CD4-positive, alpha-beta memory T cell (primary cell): Measurements from ENCODE around the gene FHIT. TPM values are rescaled to one million over a fixed set of nuclear protein-coding genes. Genes with fewer than 3 reads are reported as not detected.
A peak's percentile ranks its signal among the peaks of the same experiment; 100 is the strongest.

Source experiments
- CTCF ChIA-PET: fragments of 350-600 bp; sonication (Branson Sonifier 250); formaldehyde crosslinking; loops from one replicate; lab custom pipeline; 2021; ENCODE audit warnings: inconsistent platforms; ENCODE audit not compliant: partially characterized antibody; lab: Charles Lee
- POLR2A ChIA-PET: fragments of 350-600 bp; sonication (Branson Sonifier 250); formaldehyde crosslinking; loops from one replicate; lab custom pipeline; 2021; ENCODE audit not compliant: partially characterized antibody; lab: Charles Lee
- DNase-seq, 5 donors: peaks; one replicate each; pipeline versions ENCODE4 v3.0.0 to v3.0.0-alpha.2; 2020 to 2022; ENCODE audit warnings: mixed read lengths in 1 of 5
- H3K27ac ChIP-seq: one replicate; pipeline ENCODE4 v1.7.0; 2013; ENCODE audit warnings: low read depth, low read length
- H3K27me3 ChIP-seq: 2 replicates; pipeline ENCODE4 v1.7.0; 2013; ENCODE audit warnings: mild to moderate bottlenecking, low read length, moderate library complexity; ENCODE audit not compliant: insufficient read depth
- H3K36me3 ChIP-seq: 2 replicates; pipeline ENCODE4 v1.7.0; 2013; ENCODE audit warnings: mild to moderate bottlenecking, low read length, moderate library complexity; ENCODE audit not compliant: insufficient read depth
- H3K4me1 ChIP-seq: 2 replicates; pipeline ENCODE4 v1.7.0; 2013; ENCODE audit warnings: mild to moderate bottlenecking, low read length, moderate library complexity; ENCODE audit not compliant: insufficient read depth
- H3K4me3 ChIP-seq, 2 donors: one replicate each; pipeline ENCODE4 v1.7.0; 2013; ENCODE audit warnings: low read length in 2 of 2, mild to moderate bottlenecking in 1 of 2
- H3K9me3 ChIP-seq, 2 donors: one replicate each; pipeline ENCODE4 v1.7.0; 2013; ENCODE audit warnings: low read length in 2 of 2, control low read depth in 1 of 2; ENCODE audit not compliant: control insufficient read depth in 1 of 2
- H3K27ac Mint-ChIP-seq, 7 donors: one replicate each; pipeline ENCODE4 v1.8.0; 2020 to 2021; ENCODE audit warnings: mixed read lengths in 7 of 7, mild to moderate bottlenecking in 6 of 7, inconsistent platforms in 3 of 7, moderate library complexity in 3 of 7
- H3K27me3 Mint-ChIP-seq, 2 donors: one replicate each; pipeline ENCODE4 v1.8.0; 2020 to 2021; ENCODE audit warnings: mixed read lengths in 2 of 2
- H3K36me3 Mint-ChIP-seq, 2 donors: one replicate each; pipeline ENCODE4 v1.8.0; 2020 to 2021; ENCODE audit warnings: mixed read lengths in 2 of 2, inconsistent platforms in 1 of 2, mild to moderate bottlenecking in 1 of 2
- H3K4me1 Mint-ChIP-seq, 4 donors: one replicate each; pipeline ENCODE4 v1.8.0; 2020 to 2021; ENCODE audit warnings: mixed read lengths in 4 of 4, mild to moderate bottlenecking in 1 of 4
- H3K4me3 Mint-ChIP-seq, 8 donors: one replicate each; pipeline ENCODE4 v1.8.0; 2020 to 2021; ENCODE audit warnings: mixed read lengths in 8 of 8, mild to moderate bottlenecking in 7 of 8, moderate library complexity in 6 of 8, inconsistent platforms in 3 of 8
- H3K9me3 Mint-ChIP-seq, 8 donors: one replicate each; pipeline ENCODE4 v1.8.0; 2020 to 2021; ENCODE audit warnings: mixed read lengths in 8 of 8, mild to moderate bottlenecking in 5 of 8, inconsistent platforms in 3 of 8, moderate library complexity in 1 of 8
- intact Hi-C: fragments of 100-400 bp; cut with micrococcal nuclease; formaldehyde crosslinking; loops from one replicate; pipeline ENCODE4 v1.15.1; 2023
- polyA plus RNA-seq, 2 donors: library from polyadenylated mRNA; unstranded; fragments of 300-500 nt; fragmentation: Illumina TruSeq; gene quantifications; one replicate each; pipeline ENCODE4 v1.2.3, GENCODE V29; 2021
- total RNA-seq, 2 experiments: library from RNA; stranded (reverse); gene quantifications; one replicate each; pipeline ENCODE4 v1.2.3, GENCODE V29; 2021

The FHIT gene
- total and polyA plus RNA-seq, 4 experiments from 2014 or later: 8.5 to 58.7 (median 33.2) TPM

DNA sequence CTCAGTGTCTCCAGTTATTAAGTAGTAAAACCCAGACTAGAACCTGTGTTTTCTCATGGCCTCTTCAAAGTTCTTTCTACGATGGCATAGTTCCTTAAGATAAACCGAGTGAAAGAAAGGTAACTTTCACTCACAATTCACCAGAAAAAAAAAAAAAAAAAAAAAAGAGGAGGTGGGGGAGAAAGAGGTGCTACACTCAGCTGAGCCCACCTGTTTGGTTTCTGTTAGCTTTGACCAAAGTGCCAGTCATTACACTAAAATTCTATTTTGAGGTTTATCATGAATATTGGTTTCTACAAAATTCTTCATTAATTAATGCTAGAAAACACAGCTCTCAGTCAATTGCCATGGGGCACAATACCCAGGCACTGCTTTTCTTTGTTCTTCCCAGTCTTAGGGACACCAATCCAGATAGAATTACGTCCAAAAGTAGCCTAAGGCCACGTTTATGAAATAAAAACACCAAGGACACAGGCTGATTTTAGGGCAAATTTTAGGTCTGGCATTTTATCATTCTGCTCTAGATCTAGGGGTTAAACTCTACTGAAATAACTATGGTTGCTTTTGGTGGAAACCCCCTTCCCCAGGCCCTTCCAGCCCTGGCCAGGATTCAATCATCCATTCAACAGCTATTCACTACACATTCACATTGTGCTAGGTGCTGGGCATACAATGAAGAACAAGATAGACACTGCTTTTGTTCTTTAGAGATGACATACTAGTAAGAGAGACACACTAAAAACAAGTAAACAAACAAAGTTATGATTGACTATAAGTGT lies 1097.8 kb downstream of the FHIT start:
- DNase-seq: no peak
- POLR2A ChIA-PET: interaction anchor here (0.7 kb wide), 1 partner anchor 35 kb away, joined by 3 read pairs; no protein-coding TSS in a partner anchor
- Mint-ChIP-seq H3K27me3 (no peaks in the 10 kb centered on the region), H3K9me3 (peaks cover 0 to 3% (median 0%) of the 10 kb centered on the region in 8 donors), H3K36me3 (no peaks in the 10 kb centered on the region), H3K4me1 (no peaks in the 10 kb centered on the region), H3K27ac (no peak overlapping the region), H3K4me3 (no peak overlapping the region)
- Histone ChIP-seq H3K36me3 (no peaks in the 10 kb centered on the region), H3K9me3 (no peaks in the 10 kb centered on the region), H3K4me1 (no peaks in the 10 kb centered on the region), H3K27me3 (no peaks in the 10 kb centered on the region), H3K27ac (no peak overlapping the region), H3K4me3 (no peak overlapping the region)
- intact Hi-C loops: no loop called here
- CTCF ChIA-PET: interaction anchor here (0.7 kb wide), 1 partner anchor 477 kb away, joined by 3 read pairs; no protein-coding TSS in a partner anchor

DNA sequence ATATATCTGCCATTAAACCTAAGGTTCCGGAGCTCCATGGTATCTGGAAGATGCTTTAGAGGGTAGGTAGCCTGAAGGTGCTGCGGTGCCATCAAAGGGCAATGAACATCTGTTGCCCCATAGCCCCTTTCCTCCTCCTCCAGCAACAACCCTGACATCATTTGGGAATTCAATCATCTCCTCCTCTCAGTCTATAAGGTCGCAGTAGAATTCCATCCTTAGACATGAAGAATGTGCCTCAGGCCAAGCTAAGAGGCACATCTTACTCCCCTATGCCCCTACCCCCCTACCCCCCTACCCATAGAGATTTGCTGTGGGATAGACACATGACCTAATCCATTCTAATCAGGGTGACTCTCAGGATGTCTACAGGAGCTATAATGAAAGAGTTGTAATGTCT lies 1101.8 kb downstream of the FHIT start:
- H3K4me3 Mint-ChIP-seq: no peak overlapping the region
- no peak overlapping the region for H3K27ac ChIP-seq
- intact Hi-C loops: no loop called here
- POLR2A ChIA-PET: no interaction called here
- H3K27ac Mint-ChIP-seq: no peak overlapping the region
- DNase-seq: no peak
- H3K4me3 ChIP-seq: no peak overlapping the region
- no peaks in the 10 kb centered on the region for H3K27me3 ChIP-seq
- no peaks in the 10 kb centered on the region for H3K4me1 ChIP-seq
- H3K9me3 Mint-ChIP-seq: peaks cover 0 to 3% (median 0%) of the 10 kb centered on the region in 8 donors
- no peaks in the 10 kb centered on the region for H3K27me3 Mint-ChIP-seq
- no peaks in the 10 kb centered on the region for H3K9me3 ChIP-seq
- CTCF ChIA-PET: no interaction called here
- H3K36me3 Mint-ChIP-seq: no peaks in the 10 kb centered on the region
- H3K4me1 Mint-ChIP-seq: peaks cover 0 to 3% (median 1%) of the 10 kb centered on the region in 4 donors
- H3K36me3 ChIP-seq: no peaks in the 10 kb centered on the region

DNA sequence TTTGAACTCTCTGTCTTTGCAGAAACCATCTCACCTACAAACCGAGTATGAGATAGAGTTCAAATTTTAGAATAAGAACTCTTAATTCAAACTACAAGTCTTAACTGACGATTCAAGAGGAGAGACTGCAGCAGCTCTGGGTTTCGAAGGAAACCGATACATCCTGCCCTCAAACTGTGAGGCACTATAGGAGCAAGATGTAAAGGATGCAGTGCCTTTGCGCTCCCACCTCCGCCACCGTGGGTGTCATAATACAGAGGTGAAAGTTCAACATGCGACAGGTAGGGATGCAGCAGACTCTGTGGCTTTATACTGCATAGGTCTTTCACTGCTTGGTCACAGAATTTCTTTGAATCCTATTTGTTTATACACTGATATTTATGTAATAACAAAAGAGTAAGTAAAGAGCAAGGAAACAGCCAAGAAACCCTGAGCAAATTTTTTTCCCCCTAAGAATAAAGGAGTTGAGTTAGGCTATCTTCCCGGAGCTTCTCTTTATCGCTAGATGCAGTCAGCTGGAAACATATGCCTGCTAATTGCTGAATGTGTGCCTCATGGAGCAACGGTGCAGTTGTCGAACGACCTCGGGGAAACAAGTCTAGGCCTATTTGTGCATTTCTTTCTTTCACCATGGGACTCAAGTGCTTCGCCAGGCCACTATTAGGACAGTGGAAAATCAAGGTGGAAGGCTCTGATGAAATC lies 1103.9 kb downstream of the FHIT start:
- CTCF ChIA-PET: no interaction called here
- no peak for DNase-seq

DNA sequence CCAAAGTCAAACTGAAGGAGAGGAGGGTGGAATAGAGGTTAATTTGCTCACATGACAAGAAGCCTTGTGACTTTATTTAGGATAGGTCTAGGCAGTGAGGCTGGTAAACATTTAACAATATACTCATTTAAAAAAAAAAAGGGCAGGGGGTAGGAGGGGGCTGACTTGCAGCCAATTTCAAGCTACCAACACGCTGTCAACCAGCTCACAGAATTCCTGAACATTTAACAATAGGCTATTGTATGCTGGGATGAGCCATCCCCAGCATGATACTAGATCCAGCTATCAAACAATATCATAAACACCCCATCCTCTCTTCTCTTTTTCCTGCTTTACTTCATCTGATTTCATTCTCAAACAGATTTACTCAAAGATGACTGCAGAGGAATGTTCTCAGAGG lies 1105.1 kb downstream of the FHIT start:
- H3K27ac ChIP-seq: no peak overlapping the region
- no peaks in the 10 kb centered on the region for H3K36me3 ChIP-seq
- no peak overlapping the region for H3K27ac Mint-ChIP-seq
- no peaks in the 10 kb centered on the region for H3K27me3 ChIP-seq
- no peaks in the 10 kb centered on the region for H3K4me1 ChIP-seq
- H3K36me3 Mint-ChIP-seq: no peaks in the 10 kb centered on the region
- H3K4me3 Mint-ChIP-seq: no peak overlapping the region
- DNase-seq: no peak
- H3K9me3 Mint-ChIP-seq: peaks cover 0 to 3% (median 0%) of the 10 kb centered on the region in 8 donors
- H3K4me3 ChIP-seq: no peak overlapping the region
- ChIA-PET POLR2A (no interaction called here), CTCF (no interaction called here)
- peaks cover 0 to 3% (median 1%) of the 10 kb centered on the region in 4 donors for H3K4me1 Mint-ChIP-seq
- H3K9me3 ChIP-seq: no peaks in the 10 kb centered on the region
- H3K27me3 Mint-ChIP-seq: no peaks in the 10 kb centered on the region
- intact Hi-C loops: no loop called here

More for the DNA sequence above, 1103.9 kb downstream of the FHIT start:
- Histone ChIP-seq H3K4me1 (no peaks in the 10 kb centered on the region), H3K4me3 (no peak overlapping the region), H3K36me3 (no peaks in the 10 kb centered on the region), H3K27me3 (no peaks in the 10 kb centered on the region), H3K27ac (no peak overlapping the region), H3K9me3 (no peaks in the 10 kb centered on the region)
- H3K27ac Mint-ChIP-seq: no peak overlapping the region
- intact Hi-C loops: no loop called here
- POLR2A ChIA-PET: no interaction called here
- no peaks in the 10 kb centered on the region for H3K27me3 Mint-ChIP-seq
- H3K36me3 Mint-ChIP-seq: no peaks in the 10 kb centered on the region
- peaks cover 0 to 3% (median 1%) of the 10 kb centered on the region in 4 donors for H3K4me1 Mint-ChIP-seq
- peak overlapping the region in 1 of 8 donors; percentile 16 for H3K4me3 Mint-ChIP-seq
- peaks cover 0 to 3% (median 0%) of the 10 kb centered on the region in 8 donors for H3K9me3 Mint-ChIP-seq

DNA sequence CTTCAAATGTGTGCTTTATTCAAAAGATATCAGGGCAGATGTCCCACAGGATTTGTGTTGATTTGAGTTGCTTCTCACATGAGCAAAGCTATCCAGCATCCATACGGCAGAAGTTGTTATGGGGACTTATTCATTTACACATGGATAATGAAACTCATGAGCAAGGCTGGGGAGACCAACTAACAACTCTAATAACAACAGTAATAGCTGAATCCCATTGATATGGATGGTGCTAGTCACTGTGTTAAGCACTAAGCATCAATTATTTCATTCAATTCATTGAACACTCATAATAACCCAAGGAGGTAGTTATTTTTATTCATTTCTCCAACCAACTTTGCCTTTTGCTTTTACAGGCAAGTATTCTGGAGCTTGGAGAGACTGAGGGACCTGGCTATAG lies 1107.2 kb downstream of the FHIT start:
- peaks cover 0 to 3% (median 1%) of the 10 kb centered on the region in 4 donors for H3K4me1 Mint-ChIP-seq
- no peak overlapping the region for H3K4me3 ChIP-seq
- POLR2A ChIA-PET: no interaction called here
- H3K27me3 Mint-ChIP-seq: no peaks in the 10 kb centered on the region
- no peak overlapping the region for H3K27ac ChIP-seq
- no peaks in the 10 kb centered on the region for H3K36me3 ChIP-seq
- H3K9me3 ChIP-seq: no peaks in the 10 kb centered on the region
- no peaks in the 10 kb centered on the region for H3K4me1 ChIP-seq
- no peaks in the 10 kb centered on the region for H3K36me3 Mint-ChIP-seq
- H3K27ac Mint-ChIP-seq: no peak overlapping the region
- H3K4me3 Mint-ChIP-seq: no peak overlapping the region
- no peaks in the 10 kb centered on the region for H3K27me3 ChIP-seq
- CTCF ChIA-PET: no interaction called here
- H3K9me3 Mint-ChIP-seq: no peaks in the 10 kb centered on the region
- no peak for DNase-seq
- intact Hi-C loops: no loop called here

DNA sequence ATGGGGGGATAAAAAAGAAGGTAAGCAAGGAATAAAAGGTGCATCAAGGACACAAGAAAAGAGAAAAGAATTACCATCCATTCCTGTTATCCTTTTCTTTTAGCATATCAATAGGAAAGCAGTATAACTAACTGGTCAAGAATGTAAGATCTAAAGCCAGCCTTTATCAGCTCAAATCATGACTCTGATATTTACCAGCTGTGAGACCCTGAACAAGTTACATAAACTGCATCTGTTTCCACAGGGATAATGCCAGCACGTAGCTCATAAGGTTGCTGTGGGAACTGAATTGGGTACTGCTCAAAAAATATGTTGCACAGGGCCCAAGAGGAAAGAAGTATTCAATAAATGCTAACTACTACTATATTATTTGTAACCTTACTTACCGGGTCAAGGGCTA lies 1109.2 kb downstream of the FHIT start:
- H3K27me3 ChIP-seq: no peaks in the 10 kb centered on the region
- no peaks in the 10 kb centered on the region for H3K9me3 ChIP-seq
- H3K4me3 ChIP-seq: no peak overlapping the region
- no peaks in the 10 kb centered on the region for H3K27me3 Mint-ChIP-seq
- no peaks in the 10 kb centered on the region for H3K36me3 Mint-ChIP-seq
- H3K27ac Mint-ChIP-seq: no peak overlapping the region
- H3K4me1 ChIP-seq: no peaks in the 10 kb centered on the region
- no peak overlapping the region for H3K27ac ChIP-seq
- no peak for DNase-seq
- intact Hi-C loops: no loop called here
- no peak overlapping the region for H3K4me3 Mint-ChIP-seq
- no peaks in the 10 kb centered on the region for H3K9me3 Mint-ChIP-seq
- H3K36me3 ChIP-seq: no peaks in the 10 kb centered on the region
- POLR2A ChIA-PET: no interaction called here
- no peaks in the 10 kb centered on the region for H3K4me1 Mint-ChIP-seq
- CTCF ChIA-PET: no interaction called here

DNA sequence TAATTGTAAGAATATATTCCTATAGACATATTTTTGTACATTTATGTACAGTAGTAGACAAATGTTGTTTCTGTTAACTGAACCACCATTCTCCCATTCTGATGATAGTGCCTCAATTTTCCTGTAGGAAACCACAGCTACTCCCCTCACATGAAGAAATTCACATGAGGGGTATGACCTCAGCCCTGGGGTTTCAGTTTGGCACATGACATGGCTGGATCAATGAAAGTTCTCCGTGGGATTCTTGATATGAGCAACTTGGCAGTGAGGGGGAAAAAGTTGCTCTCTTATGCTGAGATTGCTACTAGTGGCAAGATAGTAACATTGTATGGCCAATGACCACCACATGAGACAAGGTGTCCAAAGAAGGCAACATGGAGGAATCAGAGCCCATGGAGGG lies 1111.1 kb downstream of the FHIT start:
- H3K36me3 ChIP-seq: no peaks in the 10 kb centered on the region
- Mint-ChIP-seq H3K4me3 (no peak overlapping the region), H3K9me3 (no peaks in the 10 kb centered on the region), H3K27ac (no peak overlapping the region), H3K4me1 (no peaks in the 10 kb centered on the region), H3K36me3 (no peaks in the 10 kb centered on the region), H3K27me3 (no peaks in the 10 kb centered on the region)
- intact Hi-C loops: no loop called here
- H3K9me3 ChIP-seq: no peaks in the 10 kb centered on the region
- no peak for DNase-seq
- H3K27ac ChIP-seq: no peak overlapping the region
- POLR2A ChIA-PET: no interaction called here
- no peaks in the 10 kb centered on the region for H3K27me3 ChIP-seq
- CTCF ChIA-PET: no interaction called here
- no peaks in the 10 kb centered on the region for H3K4me1 ChIP-seq
- no peak overlapping the region for H3K4me3 ChIP-seq
